GM12878 (cell line): ENCODE results near the gene CHFR. TPM values are rescaled to one million over a fixed set of nuclear protein-coding genes. Genes with fewer than 3 reads are reported as not detected.

Experiments used
- ATAC-seq: fragments of 200-7000 bp; cut with Tn5 transposase; 3 replicates; pipeline ENCODE4 v1.9.1; 2020; ENCODE audit warnings: mild to moderate bottlenecking, moderate library complexity
- BruUV-seq: library from RNA; stranded (reverse); fragments of 400-500 nt; replicated peaks from 2 replicates; lab custom pipeline; 2021; lab: Mats Ljungman, UMichigan
- CTCF ChIA-PET: fragments of 300-600 bp; sonication (Branson Sonifier 250); formaldehyde crosslinking; extraction: SDS; loops from one replicate; lab custom pipeline; 2021; ENCODE audit warnings: inconsistent platforms; lab: Yijun Ruan, JAX
- POLR2A ChIA-PET: fragments of 350-600 bp; formaldehyde crosslinking; extraction: SDS; loops from one replicate; lab custom pipeline; 2021; ENCODE audit warnings: inconsistent platforms; lab: Charles Lee
- RAD21 ChIA-PET: fragments of 300-600 bp; sonication (Branson Sonifier 250); formaldehyde crosslinking; loops from one replicate; lab custom pipeline; 2023; ENCODE audit warnings: antibody characterized with exemption; ENCODE audit not compliant: unreplicated experiment; lab: Charles Lee
- SMC1A ChIA-PET: fragments of 300-600 bp; sonication (Branson Sonifier 250); formaldehyde crosslinking; loops from one replicate; lab custom pipeline; 2023; ENCODE audit not compliant: unreplicated experiment, uncharacterized antibody; lab: Charles Lee
- DNase-seq: peaks from one replicate; pipeline ENCODE4 v3.0.0-alpha.2; 2011; ENCODE audit warnings: low read depth, low spot score
- FAIRE-seq: peaks from 3 replicates; lab custom pipeline; 2011; peaks lifted over from hg19 to GRCh38; lab: Jason Lieb, UNC
- H2AFZ ChIP-seq: 2 replicates; pipeline ENCODE4 v1.6.0; 2011; ENCODE audit warnings: low read depth, low read length, control low read depth; ENCODE audit not compliant: control insufficient read depth
- H3K27ac ChIP-seq: 2 replicates; pipeline ENCODE4 v1.5.1; 2011; ENCODE audit warnings: control low read depth; ENCODE audit not compliant: control insufficient read depth, insufficient read depth
- H3K27me3 ChIP-seq, 2 experiments: replicated peaks in 1 of 2; 2 replicates each; pipeline versions ENCODE4 v1.6.0 to v1.6.1; 2011; ENCODE audit warnings: low read length in 1 of 2; ENCODE audit not compliant: control insufficient read depth in 2 of 2, insufficient read depth in 2 of 2
- H3K36me3 ChIP-seq, 2 experiments: 2 replicates each; pipeline ENCODE4 v1.5.1; 2011; ENCODE audit warnings: low read length in 1 of 2; ENCODE audit not compliant: control insufficient read depth in 2 of 2, insufficient read depth in 2 of 2
- H3K4me1 ChIP-seq: 2 replicates; pipeline ENCODE4 v1.6.1; 2011; ENCODE audit warnings: mild to moderate bottlenecking, low read length, moderate library complexity, mixed read lengths; ENCODE audit not compliant: control insufficient read depth, insufficient read depth
- H3K4me2 ChIP-seq: 2 replicates; pipeline ENCODE4 v1.6.0; 2011; ENCODE audit warnings: control low read depth; ENCODE audit not compliant: control insufficient read depth, insufficient read depth
- H3K4me3 ChIP-seq: fragments of 200-600 bp; sonication (generic); 2 replicates; pipeline ENCODE4 v1.5.1; 2016
- H3K79me2 ChIP-seq: 2 replicates; pipeline ENCODE4 v1.6.0; 2011; ENCODE audit warnings: low read length; ENCODE audit not compliant: control insufficient read depth, insufficient read depth
- H3K9ac ChIP-seq: 2 replicates; pipeline ENCODE4 v1.8.0; 2011; ENCODE audit warnings: low read length, control low read depth, mixed read lengths; ENCODE audit not compliant: control insufficient read depth, insufficient read depth
- H3K9me3 ChIP-seq: replicated peaks from 3 replicates; pipeline ENCODE4 v1.5.1; 2011; ENCODE audit warnings: mild to moderate bottlenecking, low read length; ENCODE audit not compliant: control insufficient read depth, insufficient read depth
- H4K20me1 ChIP-seq: 2 replicates; pipeline ENCODE4 v1.6.0; 2011; ENCODE audit not compliant: control insufficient read depth, insufficient read depth
- ATF2 ChIP-seq: IDR thresholded peaks from 2 replicates; pipeline ENCODE4 v1.6.1; 2012; ENCODE audit warnings: low read length, inconsistent platforms
- BACH1 ChIP-seq: fragments of 450-650 bp; IDR thresholded peaks from 2 replicates; pipeline ENCODE4 v1.6.1; 2017; ENCODE audit warnings: mild to moderate bottlenecking, borderline replicate concordance
- BCL11A ChIP-seq: IDR thresholded peaks from 2 replicates; pipeline ENCODE4 v1.6.1; 2011; ENCODE audit warnings: low read depth, low read length
- CHD1 ChIP-seq: IDR thresholded peaks from 2 replicates; pipeline ENCODE4 v1.6.1; 2012; ENCODE audit warnings: low read depth, low read length, improper control_type of control experiment
- IKZF1 ChIP-seq: fragments of 450-650 bp; conservative IDR thresholded peaks from 2 replicates; pipeline ENCODE4 v1.6.1; 2017; ENCODE audit warnings: antibody characterized with exemption, mild to moderate bottlenecking
- KAT2A ChIP-seq: conservative IDR thresholded peaks from 2 replicates; pipeline ENCODE4 v1.6.1; 2011; ENCODE audit warnings: low read depth, low read length; ENCODE audit not compliant: control insufficient read depth
- SIX5 ChIP-seq: IDR thresholded peaks from 2 replicates; pipeline ENCODE4 v1.6.1; 2011; ENCODE audit warnings: mild to moderate bottlenecking, low read depth, low read length, moderate library complexity; ENCODE audit not compliant: severe bottlenecking
- SKIL ChIP-seq: fragments of 450-650 bp; IDR thresholded peaks from 2 replicates; pipeline ENCODE4 v1.6.1; 2017; ENCODE audit warnings: mild to moderate bottlenecking, low read depth, inconsistent platforms; ENCODE audit not compliant: poor library complexity, severe bottlenecking
- SMAD1 ChIP-seq: fragments of 450-650 bp; IDR thresholded peaks from 2 replicates; pipeline ENCODE4 v1.6.1; 2018; ENCODE audit warnings: mild to moderate bottlenecking, low read depth; ENCODE audit not compliant: partially characterized antibody
- WGBS: methylation state at CpG from one replicate; pipeline ENCODE4 v1.1.6; 2016; ENCODE audit warnings: low lambda C conversion rate; ENCODE audit not compliant: insufficient replicate concordance, insufficient coverage; ENCODE audit errors: missing lambda C conversion rate; 5-methylcytosine and 5-hydroxymethylcytosine counted together
- in situ Hi-C: fragments of 300-500 bp; cut with MboI; formaldehyde crosslinking; loops from 9 replicates; pipeline ENCODE4 v1.14.3; 2018; ENCODE audit warnings: mixed read lengths
- intact Hi-C: fragments of 100-400 bp; cut with micrococcal nuclease; formaldehyde crosslinking; loops from one replicate; pipeline ENCODE4 v1.14.2; 2022; ENCODE audit not compliant: unreplicated experiment
- polyA plus RNA-seq, 11 experiments: library from polyadenylated mRNA; depleted of rRNA in 4 of 11; unstranded in 6 of 11; stranded (reverse) in 5 of 11; fragments of >200 nt; fragmentation: Nextera tagmentation in 4 of 11; fragmentation: Illumina TruSeq in 1 of 11; extraction: Ambion mirVana in 4 of 11; extraction: Trizol in 1 of 11; gene quantifications; 1 replicate in 1 of 11; 2 replicates in 10 of 11; pipeline versions ENCODE4 v1.2.1 to v1.2.3, GENCODE V29; 2011 to 2016; ENCODE audit warnings: inconsistent platforms in 2 of 11, missing spikeins in 2 of 11, low read depth in 1 of 11
- total RNA-seq, 4 experiments: library from RNA; depleted of rRNA in 3 of 4; stranded (reverse); fragments of >200 nt in 3 of 4; fragmentation: Illumina TruSeq in 1 of 4; extraction: Trizol in 1 of 4; gene quantifications; 2 replicates each; pipeline versions ENCODE4 v1.2.1 to v1.2.3, GENCODE V29; 2013 to 2021
- TF ChIP-seq, protein P1 (sequence below): IDR thresholded peaks from 2 replicates; pipeline ENCODE4 v1.6.1; 2011; ENCODE audit warnings: borderline replicate concordance, low read depth, mild to moderate bottlenecking, moderate library complexity, low read length; ENCODE audit not compliant: insufficient read depth, poor library complexity, severe bottlenecking

Gene CHFR
- total and polyA plus RNA-seq, 10 of the 15 experiments (the other 5 are each of a cell fraction or from before 2014, with no cell fraction given), result 1.1 to 49.4 (median 34.4) TPM

DNA sequence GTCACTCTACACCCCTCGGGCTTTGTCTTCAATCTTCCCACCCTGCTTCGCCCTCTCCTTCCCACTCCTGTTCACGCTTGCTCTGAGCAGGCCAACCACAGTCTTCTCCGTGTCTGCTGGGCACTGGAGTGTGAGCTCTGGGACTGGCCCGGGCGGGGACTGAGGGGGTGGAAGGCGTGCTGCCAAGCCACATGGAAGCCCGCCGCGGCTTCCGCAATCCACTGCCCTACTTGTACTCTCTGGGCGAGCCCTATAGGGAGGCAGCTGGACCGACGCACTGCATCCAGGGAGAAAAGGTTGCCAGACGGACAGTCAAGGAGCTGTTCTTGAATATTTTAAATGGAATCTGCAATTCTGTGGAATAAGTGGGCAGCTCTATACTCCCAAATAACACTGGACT is 83.5 kb downstream of the CHFR start:
- intact Hi-C loops, result no loop called here
- no peaks in the 10 kb centered on the region for H4K20me1 ChIP-seq
- no TSS peak for BruUV-seq
- no peak overlapping the region for H3K4me2 ChIP-seq
- 98% methylated on average over 15 of the region's 15 CpGs for WGBS
- H3K79me2 ChIP-seq, result peaks cover 2% of the 10 kb centered on the region; the same call in 1 of the 2 replicates
- FAIRE-seq (no peak), ATAC-seq (no peak), DNase-seq (no peak)
- POLR2A ChIA-PET, result no interaction called here
- H3K27ac ChIP-seq, result no peak overlapping the region
- H3K27me3 ChIP-seq, result no peaks in the 10 kb centered on the region
- no peaks in the 10 kb centered on the region for H3K9me3 ChIP-seq
- peaks cover 33 to 40% of the 10 kb centered on the region in 2 experiments for H3K36me3 ChIP-seq
- no peak for TF ChIP-seq KAT2A
- no peak for TF ChIP-seq BACH1
- TF ChIP-seq SKIL, result no peak
- TF ChIP-seq CHD1, result no peak
- TF ChIP-seq, protein P1, sequence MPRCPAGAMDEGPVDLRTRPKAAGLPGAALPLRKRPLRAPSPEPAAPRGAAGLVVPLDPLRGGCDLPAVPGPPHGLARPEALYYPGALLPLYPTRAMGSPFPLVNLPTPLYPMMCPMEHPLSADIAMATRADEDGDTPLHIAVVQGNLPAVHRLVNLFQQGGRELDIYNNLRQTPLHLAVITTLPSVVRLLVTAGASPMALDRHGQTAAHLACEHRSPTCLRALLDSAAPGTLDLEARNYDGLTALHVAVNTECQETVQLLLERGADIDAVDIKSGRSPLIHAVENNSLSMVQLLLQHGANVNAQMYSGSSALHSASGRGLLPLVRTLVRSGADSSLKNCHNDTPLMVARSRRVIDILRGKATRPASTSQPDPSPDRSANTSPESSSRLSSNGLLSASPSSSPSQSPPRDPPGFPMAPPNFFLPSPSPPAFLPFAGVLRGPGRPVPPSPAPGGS, result no peak
- TF ChIP-seq SIX5, result no peak
- no peak for TF ChIP-seq IKZF1
- no peak for TF ChIP-seq BCL11A
- no peak for TF ChIP-seq SMAD1
- no peak for TF ChIP-seq ATF2
- no peak overlapping the region for H2AFZ ChIP-seq
- H3K9ac ChIP-seq, result no peak overlapping the region
- CTCF ChIA-PET, result no interaction called here
- RAD21 ChIA-PET, result no interaction called here
- in situ Hi-C loops, result no loop called here
- SMC1A ChIA-PET, result no interaction called here
- H3K4me3 ChIP-seq, result no peak overlapping the region
- no peaks in the 10 kb centered on the region for H3K4me1 ChIP-seq
